ENCODE measurements around the gene DAPK1.
A peak's percentile ranks its signal among the peaks of the same experiment; 100 is the strongest.

Gene DAPK1

DNA sequence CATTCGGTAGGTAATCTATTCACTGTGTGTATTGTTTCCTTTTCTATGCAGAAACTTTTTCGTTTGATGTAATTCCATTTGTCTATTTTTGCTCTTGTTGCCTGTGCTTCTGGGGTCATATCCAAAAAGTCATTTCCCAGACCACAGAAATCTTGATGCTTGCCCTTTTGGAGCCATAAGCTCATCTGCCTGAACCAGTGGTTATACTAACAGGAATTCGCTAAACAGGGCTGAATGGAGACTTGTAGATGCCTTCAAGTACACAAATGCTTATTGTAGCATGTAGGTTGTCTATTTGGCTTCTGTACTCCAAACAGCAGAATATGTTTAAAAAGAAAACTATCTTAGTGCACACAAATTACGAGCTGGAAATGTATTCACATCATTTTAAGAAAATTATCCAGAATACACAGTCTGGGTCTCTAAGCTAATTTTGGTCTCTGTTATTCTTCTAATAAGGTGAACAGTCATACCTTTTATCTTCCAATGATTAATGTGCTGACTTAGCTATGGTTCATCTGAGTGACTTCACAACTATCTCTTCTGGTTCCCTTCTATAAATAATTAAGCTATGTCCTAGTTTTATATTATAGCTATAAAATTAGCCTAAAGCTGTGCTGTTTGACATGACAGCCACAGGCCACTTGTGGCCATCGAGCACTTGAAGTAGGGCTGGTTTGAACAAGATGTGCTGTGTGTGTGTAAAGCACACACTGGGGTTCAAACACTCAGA is 87.6 kb downstream of the DAPK1 start:
- TF ChIP-seq FEZF1 (tag by site-specific recombination; IDR thresholded peaks at IDR 0.05) = no peak
- TF ChIP-seq MYNN (tag by site-specific recombination; IDR thresholded peaks at IDR 0.05; ENCODE audit: borderline replicate concordance) = no peak
- TF ChIP-seq ZNF624 (tag by site-specific recombination; IDR thresholded peaks at IDR 0.05) = no peak
- no peak for TF ChIP-seq TRIM28 (IDR thresholded peaks at IDR 0.05; ENCODE audit: borderline replicate concordance, low read length)
- no peak for TF ChIP-seq SP2 (tag by site-specific recombination; IDR thresholded peaks at IDR 0.05)
- no peak for TF ChIP-seq GLI4 (tag by site-specific recombination; IDR thresholded peaks at IDR 0.05)
- TF ChIP-seq ZNF514 (tag by site-specific recombination; IDR thresholded peaks at IDR 0.05) = no peak
- TF ChIP-seq ZNF391 (tag by site-specific recombination; IDR thresholded peaks at IDR 0.05; ENCODE audit: borderline replicate concordance, low read depth) = no peak
- no peak for TF ChIP-seq ZNF2 (tag by site-specific recombination; IDR thresholded peaks at IDR 0.05)
- TF ChIP-seq ZNF132 (tag by site-specific recombination; IDR thresholded peaks at IDR 0.05; ENCODE audit: borderline replicate concordance) = no peak
- no peak for TF ChIP-seq ZNF555 (tag by site-specific recombination; conservative IDR thresholded peaks at IDR 0.05)
- no peak for TF ChIP-seq ZNF658 (tag by site-specific recombination; IDR thresholded peaks at IDR 0.05)
- TF ChIP-seq ZNF169 (tag by site-specific recombination; IDR thresholded peaks at IDR 0.05) = no peak
- Histone ChIP-seq H3K4me3 (ENCODE audit: low read depth, low read length) (no peak overlapping the region), H3K4me1 (ENCODE audit: control insufficient read depth, insufficient read depth, low read length) (peaks cover 5% of the 10 kb centered on the region; the same call in 1 of the 2 replicates), H3K36me3 (ENCODE audit: control insufficient read depth in 2 of 2, insufficient read depth in 1 of 2, low read length in 2 of 2) (no peaks in the 10 kb centered on the region), H3K9me3 (ENCODE audit: control insufficient read depth, insufficient read depth, low read depth, low read length) (no peaks in the 10 kb centered on the region), H3K27ac (ENCODE audit: extremely low read depth, low read depth, low read length) (no peak overlapping the region)
- CTCF ChIA-PET = no interaction called here
- POLR2A ChIA-PET = no interaction called here

GRCh38 chr9:87586731-87587355 is 89.2 kb downstream of the DAPK1 start:
- Histone ChIP-seq H3K36me3 (ENCODE audit: control insufficient read depth in 2 of 2, insufficient read depth in 1 of 2, low read length in 2 of 2) (no peaks in the 10 kb centered on the region), H3K27ac (ENCODE audit: extremely low read depth, low read depth, low read length) (no peak overlapping the region), H3K4me1 (ENCODE audit: control insufficient read depth, insufficient read depth, low read length) (peaks cover 2% of the 10 kb centered on the region; the same call in 1 of the 2 replicates), H3K4me3 (ENCODE audit: low read depth, low read length) (no peak overlapping the region), H3K9me3 (ENCODE audit: control insufficient read depth, insufficient read depth, low read depth, low read length) (no peaks in the 10 kb centered on the region)
- TF ChIP-seq ZNF621 (tag by site-specific recombination; IDR thresholded peaks at IDR 0.05) = no peak
- no peak for TF ChIP-seq ZNF639 (tag by site-specific recombination; IDR thresholded peaks at IDR 0.05)
- no peak for TF ChIP-seq ZNF19 (tag by site-specific recombination; IDR thresholded peaks at IDR 0.05; ENCODE audit: low read depth)
- ChIA-PET CTCF (no interaction called here), POLR2A (no interaction called here)

DNA sequence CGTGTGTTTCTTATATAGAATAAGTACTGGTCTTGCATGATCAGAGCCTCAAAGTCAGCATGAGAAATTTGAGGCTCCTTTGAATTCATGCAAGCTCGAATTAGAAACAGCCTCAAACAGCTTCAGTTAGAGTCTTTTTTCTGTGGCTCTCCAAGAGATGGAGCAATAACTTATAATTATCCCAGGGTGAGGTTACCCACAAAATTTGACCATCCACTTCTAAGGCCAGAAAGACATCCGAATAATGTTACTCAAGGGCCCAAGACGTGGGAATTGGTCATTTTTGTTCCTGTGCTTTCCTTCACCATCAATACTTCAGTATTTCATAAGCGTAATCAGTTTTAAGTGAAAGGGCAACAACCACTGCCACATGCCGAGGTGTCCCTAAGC is 89.7 kb downstream of the DAPK1 start:
- TF ChIP-seq ZNF2 (tag by site-specific recombination; IDR thresholded peaks at IDR 0.05) = no peak
- TF ChIP-seq KLF10 (tag by site-specific recombination; IDR thresholded peaks at IDR 0.05) = no peak
- ChIA-PET CTCF (no interaction called here), POLR2A (no interaction called here)
- H3K4me1 ChIP-seq (ENCODE audit: control insufficient read depth, insufficient read depth, low read length) = peaks cover 6% of the 10 kb centered on the region
- H3K36me3 ChIP-seq (ENCODE audit: control insufficient read depth in 2 of 2, insufficient read depth in 1 of 2, low read length in 2 of 2) = no peaks in the 10 kb centered on the region
- no peaks in the 10 kb centered on the region for H3K9me3 ChIP-seq (ENCODE audit: control insufficient read depth, insufficient read depth, low read depth, low read length)
- H3K27ac ChIP-seq (ENCODE audit: extremely low read depth, low read depth, low read length) = no peak overlapping the region
- H3K4me3 ChIP-seq (ENCODE audit: low read depth, low read length) = no peak overlapping the region

GRCh38 chr9:87587864-87588263 is 90.2 kb downstream of the DAPK1 start:
- no peak for TF ChIP-seq ZNF473 (tag by site-specific recombination; IDR thresholded peaks at IDR 0.05)
- TF ChIP-seq, protein P1, sequence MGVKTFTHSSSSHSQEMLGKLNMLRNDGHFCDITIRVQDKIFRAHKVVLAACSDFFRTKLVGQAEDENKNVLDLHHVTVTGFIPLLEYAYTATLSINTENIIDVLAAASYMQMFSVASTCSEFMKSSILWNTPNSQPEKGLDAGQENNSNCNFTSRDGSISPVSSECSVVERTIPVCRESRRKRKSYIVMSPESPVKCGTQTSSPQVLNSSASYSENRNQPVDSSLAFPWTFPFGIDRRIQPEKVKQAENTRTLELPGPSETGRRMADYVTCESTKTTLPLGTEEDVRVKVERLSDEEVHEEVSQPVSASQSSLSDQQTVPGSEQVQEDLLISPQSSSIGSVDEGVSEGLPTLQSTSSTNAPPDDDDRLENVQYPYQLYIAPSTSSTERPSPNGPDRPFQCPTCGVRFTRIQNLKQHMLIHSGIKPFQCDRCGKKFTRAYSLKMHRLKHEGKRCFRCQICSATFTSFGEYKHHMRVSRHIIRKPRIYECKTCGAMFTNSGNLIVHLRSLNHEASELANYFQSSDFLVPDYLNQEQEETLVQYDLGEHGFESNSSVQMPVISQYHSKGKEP (tag by site-specific recombination; IDR thresholded peaks at IDR 0.05) = no peak
- no peak for TF ChIP-seq ZNF623 (tag by site-specific recombination; IDR thresholded peaks at IDR 0.05)
- TF ChIP-seq ZNF596 (tag by site-specific recombination; IDR thresholded peaks at IDR 0.05) = no peak
- no peak for TF ChIP-seq EGR2 (tag by site-specific recombination; IDR thresholded peaks at IDR 0.05; ENCODE audit: low read depth)
- peak; percentile 61; the same call in 1 of the 2 replicates for TF ChIP-seq ZNF768 (tag by site-specific recombination; IDR thresholded peaks at IDR 0.05)
- CTCF ChIA-PET = no interaction called here

More at GRCh38 chr9:87587864-87588263, 90.2 kb downstream of the DAPK1 start:
- H3K27ac ChIP-seq (ENCODE audit: extremely low read depth, low read depth, low read length) = no peak overlapping the region
- no peaks in the 10 kb centered on the region for H3K36me3 ChIP-seq (ENCODE audit: control insufficient read depth in 2 of 2, insufficient read depth in 1 of 2, low read length in 2 of 2)
- H3K9me3 ChIP-seq (ENCODE audit: control insufficient read depth, insufficient read depth, low read depth, low read length) = no peaks in the 10 kb centered on the region
- POLR2A ChIA-PET = no interaction called here
- no peak overlapping the region for H3K4me3 ChIP-seq (ENCODE audit: low read depth, low read length)
- peaks cover 6% of the 10 kb centered on the region for H3K4me1 ChIP-seq (ENCODE audit: control insufficient read depth, insufficient read depth, low read length)
